Stimulated activated CD8-positive, alpha-beta memory T cell treated with anti-CD3 and anti-CD28 coated beads, Interleukin-4, amount 100 ng/mL, for 24 hours (primary cell): Measurements from ENCODE around the gene GABRB1.

Source experiments
- DNase-seq: peaks from one replicate; pipeline ENCODE4 v3.0.0-alpha.2; 2020; ENCODE audit warnings: low read depth

Gene GABRB1

DNA sequence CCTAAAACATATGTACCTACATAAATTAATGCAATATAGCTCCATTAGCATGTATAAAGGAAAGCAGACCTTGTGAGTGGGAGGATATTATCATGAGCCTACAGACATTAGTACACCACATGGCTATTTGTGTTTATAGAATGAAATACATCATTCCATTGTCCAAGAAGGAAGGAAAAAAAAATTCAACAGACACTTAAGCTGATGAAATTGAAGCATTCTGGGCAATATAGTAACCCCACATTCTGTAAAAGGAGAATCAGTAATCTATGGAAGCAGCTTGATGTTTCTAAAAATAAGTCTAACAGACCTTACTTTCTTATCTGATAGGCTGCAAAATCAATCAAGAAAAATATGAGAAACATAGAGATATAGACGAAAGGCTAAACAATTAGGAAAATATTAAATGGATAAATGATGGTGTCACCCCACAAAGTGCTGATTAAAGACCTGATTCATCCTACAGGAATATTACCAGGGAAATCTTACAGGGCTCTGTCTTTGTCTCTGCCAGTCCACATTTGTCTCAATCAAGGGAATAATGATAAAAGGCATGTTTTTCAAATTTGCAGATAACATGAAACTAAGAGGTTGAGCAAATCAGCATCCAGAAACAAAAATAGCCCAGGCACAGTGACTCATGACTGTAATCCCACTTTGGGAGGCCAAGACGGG lies 355.3 kb downstream of the GABRB1 start:
- no peak for DNase-seq

DNA sequence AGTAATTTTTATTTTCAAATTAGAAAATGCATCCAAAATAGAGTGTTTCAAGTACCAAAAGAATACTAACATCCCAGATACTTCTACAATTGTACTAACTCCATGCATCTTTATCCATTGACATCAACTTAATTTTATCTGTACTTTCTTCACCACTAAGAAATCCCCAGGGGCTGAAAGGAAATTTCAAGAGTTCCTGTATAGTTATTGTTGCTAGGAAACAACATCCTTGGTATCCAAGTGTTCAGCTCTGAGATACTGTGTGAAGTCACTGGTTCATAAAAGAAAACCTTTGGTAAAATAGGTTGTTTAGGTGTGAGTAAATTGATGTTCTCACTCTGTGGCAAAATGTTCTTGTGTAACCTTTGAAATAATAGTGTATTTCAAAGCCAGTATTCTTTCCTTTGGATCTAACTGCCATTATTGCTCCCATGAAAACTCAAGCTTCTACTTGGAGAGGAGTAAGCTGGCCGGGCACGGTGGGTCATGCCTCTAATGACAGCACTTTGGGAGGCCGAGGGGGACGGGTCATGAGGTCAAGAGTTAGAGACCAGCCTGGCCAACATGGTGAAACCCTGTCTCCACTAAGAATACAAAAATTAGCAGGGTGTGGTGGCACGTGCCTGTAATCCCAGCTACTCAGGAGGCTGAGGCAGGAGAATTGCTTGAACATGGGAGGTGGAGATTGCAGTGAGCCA lies 359.2 kb downstream of the GABRB1 start:
- no peak for DNase-seq

GRCh38 chr4:47391256-47391655 lies 359.9 kb downstream of the GABRB1 start:
- no peak for DNase-seq

DNA sequence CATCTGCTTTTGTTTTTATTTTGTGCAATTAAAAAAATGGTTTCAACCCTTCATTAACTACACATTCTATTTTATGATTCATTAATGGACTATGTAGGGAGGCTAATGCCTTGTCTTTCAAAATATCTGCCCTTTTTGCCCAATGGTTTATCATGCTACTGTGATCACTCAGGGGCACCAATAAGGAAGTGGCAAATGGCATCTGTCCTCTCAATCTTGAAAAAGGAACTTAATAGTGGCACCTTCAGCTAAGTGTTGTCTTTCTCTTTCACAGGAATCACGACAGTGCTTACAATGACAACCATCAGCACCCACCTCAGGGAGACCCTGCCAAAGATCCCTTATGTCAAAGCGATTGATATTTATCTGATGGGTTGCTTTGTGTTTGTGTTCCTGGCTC lies 375.0 kb downstream of the GABRB1 start:
- DNase-seq: no peak

- DNase-seq: no peak
These were observed 378.9 kb downstream of the GABRB1 start for GRCh38 chr4:47410271-47410670.

DNA sequence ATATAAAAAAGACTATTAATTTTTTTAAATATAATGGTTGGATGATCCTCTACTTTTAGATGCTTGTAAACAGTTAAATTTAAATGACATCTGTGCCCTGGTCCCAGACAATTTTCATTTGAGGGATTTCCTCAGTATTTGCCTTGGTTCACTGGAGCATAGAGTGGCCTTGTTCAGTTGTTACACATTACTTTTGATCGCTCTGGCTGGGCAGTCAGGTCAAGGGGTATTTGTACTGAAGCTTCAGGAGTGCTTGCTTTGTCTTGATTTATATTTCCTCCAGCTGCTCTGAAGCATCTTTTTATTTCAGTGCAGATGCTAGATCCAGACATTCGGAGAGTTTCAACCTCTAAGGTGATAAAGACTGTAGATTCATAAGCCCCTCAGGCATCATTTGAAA lies 382.2 kb downstream of the GABRB1 start:
- DNase-seq: no peak

DNA sequence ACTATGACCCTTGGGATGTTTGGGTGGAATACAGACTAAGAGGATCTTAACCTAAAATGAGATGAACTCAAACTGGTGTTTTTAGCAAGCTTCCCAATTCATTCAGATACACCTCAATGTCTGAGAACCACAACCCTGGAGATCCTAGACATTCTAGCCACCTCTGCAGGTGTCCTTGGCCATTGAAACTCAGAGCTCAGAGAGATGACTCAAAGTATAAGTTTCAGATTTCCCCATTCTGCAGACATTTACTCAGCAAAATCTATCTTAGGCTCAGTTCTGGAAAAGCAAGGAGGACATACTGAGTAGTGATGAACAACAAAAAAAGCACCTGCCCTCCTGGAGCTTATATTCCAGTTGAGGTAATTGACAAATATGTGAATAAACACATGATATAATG lies 384.4 kb downstream of the GABRB1 start:
- DNase-seq: no peak

GRCh38 chr4:47418147-47418546 lies 386.8 kb downstream of the GABRB1 start:
- no peak for DNase-seq

DNA sequence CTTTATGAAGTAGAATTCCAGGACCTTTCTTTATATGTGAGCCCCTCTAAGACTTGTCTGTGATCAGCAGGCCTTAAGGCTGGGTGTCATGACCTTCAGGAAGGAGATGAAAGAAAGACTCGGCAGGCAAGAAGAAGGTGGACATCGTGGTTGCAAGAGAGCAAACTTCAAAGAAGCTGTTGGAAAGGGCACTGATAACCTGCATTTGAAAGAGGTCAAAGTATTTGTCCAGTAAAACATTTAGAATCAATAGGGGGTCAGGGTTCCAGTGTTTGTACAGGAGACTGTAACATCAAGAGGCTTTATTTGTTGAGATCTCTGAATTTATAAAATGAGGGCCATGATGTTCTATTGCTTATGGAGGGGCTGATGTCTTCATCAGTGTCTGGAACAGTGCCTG lies 387.9 kb downstream of the GABRB1 start:
- no peak for DNase-seq

- DNase-seq: no peak
These were observed 394.3 kb downstream of the GABRB1 start for GRCh38 chr4:47425628-47426027.

DNA sequence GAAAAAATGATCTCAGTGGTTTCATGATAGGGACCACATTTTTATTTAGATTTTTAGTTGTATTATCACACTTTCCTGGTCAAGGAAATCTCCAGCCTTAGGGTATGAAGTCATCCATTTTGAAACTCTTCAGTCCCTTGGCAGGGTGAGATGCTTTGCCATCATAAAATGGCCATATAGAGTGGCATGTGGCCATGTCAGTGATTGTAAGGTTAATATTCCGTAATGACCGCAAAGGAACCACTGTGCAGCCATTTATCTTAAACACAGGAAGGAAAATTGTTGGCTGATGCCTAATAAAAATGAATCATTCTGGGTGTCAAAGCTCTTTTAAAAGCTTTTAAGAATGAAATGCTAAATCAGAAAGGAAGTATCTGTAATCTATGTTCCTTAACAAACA lies 396.6 kb downstream of the GABRB1 start:
- no peak for DNase-seq

DNA sequence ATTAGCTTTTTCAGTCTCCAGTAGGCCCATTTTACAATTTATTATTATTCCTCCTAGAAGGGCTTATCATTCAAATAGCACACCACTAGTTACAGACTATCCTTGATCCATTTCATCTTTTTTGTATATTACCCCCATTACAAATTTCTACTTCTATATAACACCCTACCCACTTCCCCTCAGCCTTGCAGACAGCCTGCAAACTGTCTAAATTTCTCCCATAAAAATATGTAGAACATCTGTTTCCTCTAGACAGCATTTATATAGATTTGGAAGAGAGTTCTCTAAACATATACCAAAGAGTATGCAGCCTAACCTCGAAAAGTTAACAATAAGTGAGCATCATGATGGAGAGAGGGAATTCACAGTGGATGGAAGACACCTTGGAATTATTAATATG lies 401.4 kb downstream of the GABRB1 start:
- DNase-seq: no peak

- DNase-seq: no peak
These were observed 403.6 kb downstream of the GABRB1 start for GRCh38 chr4:47434931-47435330.

DNA sequence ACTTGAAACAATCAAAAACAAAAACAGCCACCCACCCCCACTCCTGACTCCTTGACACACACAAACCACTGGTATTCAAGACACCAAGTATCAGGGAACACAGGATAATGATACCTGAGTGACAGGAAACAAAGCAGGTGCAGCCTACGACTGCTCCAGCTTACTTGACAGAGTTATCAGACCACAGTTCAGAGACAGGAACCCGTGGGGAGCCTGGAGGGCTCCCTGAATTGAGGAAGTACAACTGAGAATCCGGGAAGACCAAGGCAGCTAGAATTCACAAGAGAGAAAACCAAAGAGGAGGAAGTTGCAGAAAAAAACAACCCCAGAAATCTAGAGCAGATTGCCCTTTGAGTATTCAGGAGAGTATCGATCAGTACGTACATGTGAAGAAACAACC lies 411.6 kb downstream of the GABRB1 start:
- no peak for DNase-seq

DNA sequence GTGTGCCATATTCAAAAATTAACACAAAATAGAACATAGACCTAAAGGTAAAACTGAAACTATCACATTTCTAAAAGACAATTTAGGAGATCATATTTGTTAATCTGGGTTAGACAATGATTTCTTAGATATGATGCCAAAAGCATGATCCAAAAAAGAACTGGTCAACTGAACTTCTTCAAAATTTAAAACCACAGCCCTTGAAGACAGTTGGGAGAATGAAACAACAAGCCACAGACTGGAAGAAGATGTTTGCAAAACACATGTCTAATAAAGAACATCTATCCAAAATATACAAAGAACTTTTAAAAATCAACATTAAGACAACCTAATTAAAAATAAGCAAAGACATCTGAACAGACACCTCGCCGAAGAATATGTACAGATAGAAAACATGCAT lies 412.7 kb downstream of the GABRB1 start:
- no peak for DNase-seq

- no peak for DNase-seq
These were observed 420.3 kb downstream of the GABRB1 start for GRCh38 chr4:47451657-47452056.

GRCh38 chr4:47462799-47463234 lies 431.4 kb downstream of the GABRB1 start:
- no peak for DNase-seq

DNA sequence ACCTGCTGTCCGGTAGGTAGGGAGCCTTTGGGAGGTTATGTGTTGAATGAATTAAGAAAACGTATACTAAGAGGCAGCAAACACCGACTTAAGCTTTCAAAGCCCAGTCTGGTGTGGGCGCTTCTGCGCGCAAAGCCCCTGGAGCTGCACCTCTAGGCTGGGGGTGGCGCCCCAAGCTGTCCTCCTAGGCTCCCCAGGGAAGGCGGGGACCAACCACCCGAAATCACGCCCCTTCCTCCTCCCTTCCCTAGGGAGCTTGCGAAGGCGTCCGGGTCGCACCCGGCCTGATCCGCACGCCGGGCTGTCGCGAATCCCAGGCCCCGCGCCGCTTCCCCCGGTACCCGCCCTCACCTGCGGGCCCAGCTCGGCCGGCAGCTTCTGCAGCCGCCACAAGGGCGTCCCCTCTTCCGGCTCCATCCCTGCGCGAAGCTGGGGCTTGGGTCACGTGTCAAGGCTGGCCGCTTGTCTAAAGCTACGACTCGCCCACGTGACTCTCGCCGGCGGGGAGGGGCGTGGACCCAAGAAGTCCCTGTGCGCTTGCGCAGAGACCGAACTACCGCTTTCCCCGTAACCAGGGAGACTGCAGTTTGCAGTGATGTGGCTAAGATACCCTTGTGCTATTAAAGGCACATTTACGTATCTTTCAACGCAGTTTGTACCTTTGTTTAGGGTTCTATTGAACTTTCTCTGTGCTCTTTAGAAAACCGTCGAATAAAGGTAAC lies 432.0 kb downstream of the GABRB1 start, which contains the start of gene COMMD8:
COMMD8 (minus strand) TSS at position 468 of the 722 bp plus-strand sequence; CDS start at position 417, 51 bp downstream.
- peak; percentile 94 for DNase-seq

DNA sequence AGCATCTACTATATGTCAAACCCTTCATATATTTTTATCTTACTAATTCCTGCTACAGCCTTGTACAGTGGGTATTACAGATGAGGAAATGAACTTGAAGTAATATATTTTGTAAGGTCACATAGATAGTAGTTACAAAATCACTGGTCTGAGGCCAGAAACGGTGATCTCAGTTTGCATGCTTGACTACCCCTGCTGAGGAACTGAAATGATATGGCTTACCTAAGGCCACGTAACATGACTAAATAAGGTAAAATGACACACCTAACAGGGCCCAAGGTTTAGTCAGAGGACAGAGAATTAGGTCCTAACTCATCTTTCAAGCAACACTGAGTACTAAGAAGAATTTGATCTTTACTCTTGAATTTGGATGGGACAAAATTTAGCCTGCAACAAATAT lies 433.6 kb downstream of the GABRB1 start:
- DNase-seq: no peak

DNA sequence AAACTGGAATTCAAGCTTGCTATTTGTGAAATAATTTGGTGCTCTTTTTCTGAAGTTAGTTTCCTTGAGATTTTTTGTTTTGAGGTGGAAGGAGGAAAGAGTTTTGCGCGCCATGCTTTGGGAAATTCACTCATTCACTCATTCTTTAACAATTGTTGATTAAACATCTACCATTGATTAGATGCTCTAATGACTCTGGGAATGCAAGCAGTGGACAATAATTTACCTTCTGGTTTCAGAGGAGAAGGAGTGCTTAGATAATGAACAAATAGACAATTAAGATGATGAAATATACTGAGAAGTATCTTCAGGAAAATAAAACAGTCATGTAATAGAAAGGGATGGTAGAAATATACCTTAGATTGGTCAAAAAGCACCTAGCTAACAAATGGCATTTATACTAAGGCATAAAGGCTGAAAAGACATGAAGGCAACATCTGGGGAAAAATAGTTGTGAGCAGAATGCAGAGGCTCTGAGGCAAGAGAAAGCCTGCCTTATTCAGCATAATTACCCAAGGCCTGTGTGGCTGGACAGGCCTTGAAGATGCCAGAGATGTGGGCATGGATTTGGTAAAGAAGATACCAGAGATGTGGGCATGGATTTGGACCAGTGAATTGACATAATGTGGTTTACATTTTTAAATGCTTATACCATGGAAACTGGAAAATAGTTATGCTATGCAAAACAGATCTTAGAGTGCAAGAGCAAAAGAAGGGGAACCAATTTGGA lies 434.9 kb downstream of the GABRB1 start:
- no peak for DNase-seq

DNA sequence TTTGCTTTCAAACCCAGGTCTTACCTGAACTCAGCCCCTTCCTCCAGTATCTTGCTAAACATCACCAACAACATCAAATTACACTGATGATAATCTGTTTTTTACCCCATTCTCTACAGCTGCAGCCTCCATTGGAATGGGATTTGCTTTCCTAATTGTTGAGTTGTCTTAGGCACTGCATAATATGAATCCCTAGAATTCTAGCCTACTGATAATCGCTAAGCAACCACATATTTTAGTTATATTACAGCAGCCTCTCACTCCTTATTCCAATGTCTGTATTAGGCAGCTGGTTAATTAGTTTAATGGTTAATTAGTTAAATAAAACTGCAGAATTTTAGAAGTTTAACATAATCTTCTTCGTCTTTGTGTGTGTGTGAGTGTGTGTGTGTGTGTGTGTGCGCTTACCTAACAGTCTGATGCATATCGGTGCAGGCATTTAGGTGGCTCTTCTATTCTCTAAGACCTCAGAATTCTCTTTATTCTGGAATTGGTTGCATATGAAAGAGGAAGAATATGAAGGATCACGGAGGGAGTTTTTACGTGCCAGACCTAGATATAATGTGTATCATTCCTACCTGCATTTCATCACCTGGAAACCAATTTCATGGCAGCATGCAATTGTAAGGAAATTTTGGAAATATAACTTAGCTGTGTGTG lies 437.5 kb downstream of the GABRB1 start:
- no peak for DNase-seq

DNA sequence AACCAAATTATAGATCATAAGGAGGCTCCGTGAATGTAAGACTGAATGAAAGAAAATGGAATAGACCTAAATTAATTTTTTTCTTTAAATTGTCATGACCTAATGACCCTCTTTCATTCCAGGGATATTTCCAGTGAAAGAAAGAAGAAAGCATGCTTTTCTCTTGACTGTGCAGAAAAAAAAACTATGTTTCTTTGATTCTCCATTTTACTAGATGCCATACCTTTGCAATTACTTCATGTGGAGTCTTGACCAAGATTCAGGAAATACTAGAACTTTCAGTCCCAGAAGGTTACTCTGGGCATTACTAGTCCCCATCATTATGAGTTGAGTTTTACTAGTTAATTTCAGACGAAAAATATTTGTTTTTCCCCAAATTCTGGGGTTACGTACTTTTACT lies 438.6 kb downstream of the GABRB1 start:
- no peak for DNase-seq
